GM21576 (cell line): Measurements from ENCODE around the gene ADD3.
"Not testable (repeated sequence)": the region's sequence is repeated elsewhere in the genome, so short reads cannot be mapped to it uniquely, and the experiment has no call there.

Experiments
- ATAC-seq: cut with Tn5 transposase; IDR thresholded peaks from one replicate; pipeline ENCODE4 v1.9.1; 2021; ENCODE audit warnings: mild to moderate bottlenecking, moderate library complexity; ENCODE audit not compliant: unreplicated experiment

Gene ADD3

DNA sequence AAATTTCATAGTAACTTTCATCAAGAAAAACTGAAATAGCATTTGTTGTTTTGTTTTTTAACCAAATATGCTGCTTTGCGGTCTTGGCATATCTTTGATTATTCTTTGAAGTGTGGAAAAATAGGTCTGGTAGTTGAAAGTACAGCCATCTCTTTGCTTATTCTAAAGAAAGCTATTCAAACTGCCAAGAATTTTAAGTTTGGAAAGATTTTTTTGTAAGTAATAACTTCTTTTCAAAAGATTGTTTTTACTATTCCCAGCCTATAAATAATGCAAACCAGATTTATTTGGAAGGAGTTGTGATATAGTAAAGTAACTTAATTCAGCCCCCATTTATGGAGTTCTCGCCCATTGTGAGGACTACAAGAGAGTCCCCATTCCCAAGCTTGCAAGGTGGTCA lies 87.0 kb downstream of the ADD3 start:
- no peak for ATAC-seq

DNA sequence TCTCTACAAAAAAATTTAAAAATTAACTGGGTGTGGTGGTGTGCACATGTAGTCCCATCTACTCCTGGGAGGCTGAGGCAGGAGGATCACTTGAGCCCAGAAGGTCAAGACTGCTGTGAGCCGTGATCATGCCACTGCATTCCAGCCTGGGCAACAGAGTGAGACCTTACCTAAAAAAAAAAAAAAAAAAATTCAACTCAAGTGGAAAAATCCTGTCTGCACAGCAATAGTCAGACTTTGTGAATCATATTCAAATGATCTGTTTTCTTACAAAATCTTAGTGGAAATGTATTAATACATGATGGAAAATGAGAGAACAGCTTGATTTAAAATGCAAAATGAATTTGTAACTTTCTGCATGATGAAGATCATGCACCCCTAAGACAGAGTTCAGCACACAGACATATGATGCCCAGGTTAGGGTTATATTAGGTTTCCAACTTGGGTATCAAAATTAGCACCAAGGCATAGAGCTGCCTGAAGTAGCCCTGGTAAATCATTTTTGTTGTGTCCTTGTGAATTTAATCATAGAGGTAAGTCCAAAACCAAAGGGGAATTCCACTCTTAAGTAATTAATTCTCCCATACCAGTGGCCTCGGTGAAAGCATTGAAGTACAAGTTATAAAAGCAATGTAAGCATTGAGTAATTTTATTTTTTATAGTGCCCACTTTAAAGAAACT lies 93.8 kb downstream of the ADD3 start:
- no peak for ATAC-seq

DNA sequence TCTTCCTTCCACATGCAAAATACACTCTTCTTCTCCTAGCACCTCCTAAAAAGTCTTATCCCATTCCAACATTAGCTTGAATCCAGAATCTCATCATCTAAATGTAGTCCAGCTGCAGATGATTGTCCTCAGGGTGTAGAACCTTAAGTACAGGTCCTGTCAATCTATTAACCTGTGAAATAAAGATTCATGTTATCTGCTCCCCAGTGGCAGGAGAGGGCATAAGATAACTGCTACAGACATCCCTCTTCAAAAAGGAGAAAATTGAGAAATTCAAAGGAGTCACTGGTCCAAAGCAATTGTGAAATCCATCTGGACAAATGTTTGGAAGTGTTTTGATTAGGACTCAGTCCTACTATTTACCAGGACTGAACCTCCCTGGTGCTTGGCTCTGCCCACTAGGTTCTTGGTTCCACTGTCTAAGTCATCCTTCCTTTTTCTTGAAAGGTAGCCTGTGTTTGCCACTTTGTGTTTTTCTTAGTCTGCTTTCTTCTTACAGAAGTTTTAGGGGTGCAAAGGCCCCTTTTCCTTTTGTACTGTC lies 96.2 kb downstream of the ADD3 start:
- no peak for ATAC-seq

DNA sequence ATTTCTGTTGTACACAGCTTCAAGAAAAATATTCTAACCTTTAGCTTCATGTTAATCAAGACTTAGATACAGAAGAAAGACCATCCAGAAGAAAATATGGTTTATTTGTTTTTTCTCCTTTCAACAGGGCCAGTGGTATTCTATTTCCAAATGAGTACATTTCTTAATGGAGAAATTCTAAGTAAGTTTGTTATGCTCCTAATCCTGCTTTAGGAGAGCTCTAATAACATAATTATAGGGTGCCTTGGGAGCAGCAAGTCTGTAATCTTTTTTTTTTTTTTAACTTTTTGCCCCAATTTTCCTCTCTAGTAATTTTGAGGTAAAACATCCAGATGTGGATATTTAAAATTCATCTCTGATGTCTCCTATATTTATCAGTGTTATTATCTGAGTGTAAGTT lies 98.1 kb downstream of the ADD3 start:
- no peak for ATAC-seq

DNA sequence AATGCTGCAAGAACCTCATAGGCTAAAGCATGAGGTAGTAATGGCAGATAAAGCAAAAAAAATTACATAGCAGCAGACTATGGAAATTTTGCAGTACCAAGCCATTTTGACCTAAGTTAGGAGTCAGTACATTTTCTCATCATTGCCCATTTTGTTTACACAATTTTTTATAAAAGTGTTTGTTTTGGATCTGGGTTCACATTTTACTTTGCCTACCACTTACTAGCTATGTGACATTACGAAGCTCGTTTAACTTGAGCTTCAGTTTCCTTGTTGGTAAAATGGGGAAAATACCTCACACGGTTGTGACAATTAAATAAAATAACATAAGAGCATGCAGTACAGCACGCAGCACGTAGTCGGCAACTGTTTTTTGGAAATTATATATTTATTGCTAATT lies 99.6 kb downstream of the ADD3 start:
- no peak for ATAC-seq

DNA sequence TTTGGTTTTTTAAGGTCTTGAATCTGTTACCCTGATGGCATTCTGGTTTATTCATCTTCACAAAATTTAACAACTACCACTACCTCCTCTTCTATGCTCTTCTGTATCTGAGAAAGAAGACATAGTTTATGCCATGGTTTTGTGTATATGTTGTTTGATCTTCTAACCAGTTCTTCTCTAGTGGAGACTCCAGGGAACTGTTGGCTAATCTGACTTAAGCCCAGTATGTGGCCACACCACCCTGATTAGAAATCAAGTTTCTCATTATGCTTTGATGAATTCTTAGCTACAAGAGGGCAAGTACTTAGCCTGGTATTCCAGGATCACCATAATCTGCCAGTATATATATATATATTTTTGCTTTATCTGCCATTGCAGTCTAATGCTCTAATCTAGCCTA lies 100.1 kb downstream of the ADD3 start:
- ATAC-seq: no peak

DNA sequence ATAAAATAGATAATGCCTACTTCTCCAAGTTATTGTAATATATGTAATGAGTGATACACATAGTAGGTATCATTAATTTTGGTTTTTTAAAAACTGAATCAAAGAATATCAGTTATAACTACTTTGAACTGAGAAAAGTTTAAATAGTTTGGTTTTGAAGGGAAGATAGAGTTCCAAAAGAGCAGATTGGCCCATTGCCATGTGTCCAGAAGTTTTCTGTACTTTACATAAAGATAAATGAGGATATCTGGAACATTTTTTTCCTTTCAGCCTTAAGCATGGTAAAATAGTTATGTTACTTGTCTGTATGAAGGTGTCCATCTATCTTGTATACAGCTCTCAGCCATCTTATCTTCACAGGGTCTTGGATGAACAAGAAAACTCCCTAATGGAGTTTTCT lies 101.7 kb downstream of the ADD3 start:
- ATAC-seq: no peak

DNA sequence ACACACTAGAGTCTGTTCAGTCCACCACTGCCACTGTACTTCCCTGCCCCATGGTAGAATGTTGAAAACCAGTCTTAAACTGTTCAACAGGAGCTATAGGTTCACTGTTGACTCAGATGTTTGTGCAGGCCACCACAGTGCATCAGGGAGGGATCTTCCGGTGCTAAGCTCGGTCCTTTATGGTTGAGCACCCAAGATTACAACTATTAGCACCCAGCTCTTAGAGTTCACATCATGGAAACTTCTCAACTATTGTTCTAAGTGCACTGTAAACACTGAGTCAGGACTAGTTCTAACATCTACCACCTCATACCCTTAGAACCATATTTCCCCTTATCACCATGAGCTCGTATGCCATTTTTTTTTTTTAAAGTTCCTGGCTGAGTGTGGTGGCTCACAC lies 102.6 kb downstream of the ADD3 start:
- no peak for ATAC-seq

DNA sequence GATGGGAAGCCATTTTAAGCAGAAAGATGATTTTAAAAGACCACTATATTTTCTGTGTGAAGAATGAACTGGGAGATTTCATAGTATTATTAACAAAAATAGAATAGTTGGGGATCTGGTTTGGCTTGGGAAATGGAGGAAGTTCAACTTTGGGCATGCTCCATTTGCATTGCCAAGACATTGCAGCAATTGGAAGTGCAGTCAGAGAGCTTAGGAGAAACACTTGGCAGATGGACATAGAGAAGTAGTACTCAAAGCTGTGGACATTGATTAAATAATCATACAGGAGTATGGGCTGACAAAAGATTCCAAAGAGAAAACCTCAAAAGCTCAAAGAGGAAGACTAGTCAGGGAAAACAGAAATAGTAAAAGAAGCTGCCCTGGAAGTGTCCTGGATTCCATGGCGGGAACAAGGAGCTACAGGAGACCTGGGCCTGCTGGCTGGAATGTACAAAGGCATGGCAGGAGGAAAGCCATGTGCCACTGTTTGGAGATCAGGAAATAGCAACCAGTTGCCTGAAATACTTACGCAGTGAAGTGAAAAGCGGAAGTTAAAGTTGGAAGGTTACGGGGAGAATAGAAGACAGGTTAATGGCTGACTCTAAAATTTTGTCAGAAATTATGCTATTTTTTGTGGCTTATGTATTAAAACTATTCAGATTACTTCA lies 106.0 kb downstream of the ADD3 start:
- ATAC-seq: no peak

DNA sequence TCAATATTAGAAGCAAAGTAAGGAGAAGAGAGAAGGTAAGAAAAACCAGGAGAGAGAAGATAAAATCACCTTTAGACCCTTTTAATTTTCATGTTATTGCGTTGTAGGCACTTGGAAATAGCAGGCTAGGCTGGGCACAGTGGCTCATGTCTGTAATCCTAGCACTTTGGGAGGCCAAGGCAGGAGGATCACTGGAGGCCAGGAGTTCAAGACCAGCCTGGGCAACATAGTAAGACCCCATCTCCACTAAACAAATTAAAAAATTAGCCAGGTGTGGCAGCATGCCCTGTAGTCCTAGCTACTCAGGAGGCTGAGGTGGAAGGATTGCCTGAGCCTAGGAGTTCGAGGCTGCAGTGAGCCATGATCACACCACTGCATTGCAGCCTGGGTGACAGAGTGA lies 106.9 kb downstream of the ADD3 start:
- not testable (repeated sequence) for ATAC-seq

DNA sequence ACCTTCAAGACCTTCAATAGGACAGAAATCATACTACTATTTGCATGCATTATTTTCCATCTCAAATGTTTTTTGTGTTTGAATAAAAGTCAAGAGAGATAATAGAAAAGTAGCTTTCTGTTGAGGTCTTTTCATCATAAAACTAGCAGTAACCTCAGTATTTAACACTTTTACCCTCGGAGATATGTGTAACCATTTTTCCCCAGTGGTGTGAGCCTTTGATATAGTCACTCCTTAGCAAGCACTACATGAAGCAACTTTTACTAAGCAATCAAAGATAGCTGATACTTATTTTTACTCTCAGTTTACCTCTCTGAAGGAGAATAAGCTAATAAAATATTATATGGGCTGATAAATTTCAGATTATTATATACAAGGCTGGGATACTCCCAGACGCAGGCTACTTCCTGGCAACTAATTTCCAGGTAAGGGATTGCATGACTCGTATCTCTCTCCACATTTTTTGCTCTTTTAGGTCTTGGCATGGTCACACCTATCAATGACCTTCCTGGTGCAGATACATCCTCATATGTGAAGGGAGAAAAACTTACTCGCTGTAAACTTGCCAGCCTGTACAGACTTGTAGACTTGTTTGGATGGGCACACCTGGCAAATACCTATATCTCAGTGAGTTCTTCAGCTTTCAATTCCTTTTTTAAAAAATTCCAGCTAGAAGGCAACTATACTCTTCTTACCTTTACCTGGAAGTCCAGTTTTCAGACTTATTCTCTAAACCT lies 108.2 kb downstream of the ADD3 start:
- ATAC-seq: no peak

DNA sequence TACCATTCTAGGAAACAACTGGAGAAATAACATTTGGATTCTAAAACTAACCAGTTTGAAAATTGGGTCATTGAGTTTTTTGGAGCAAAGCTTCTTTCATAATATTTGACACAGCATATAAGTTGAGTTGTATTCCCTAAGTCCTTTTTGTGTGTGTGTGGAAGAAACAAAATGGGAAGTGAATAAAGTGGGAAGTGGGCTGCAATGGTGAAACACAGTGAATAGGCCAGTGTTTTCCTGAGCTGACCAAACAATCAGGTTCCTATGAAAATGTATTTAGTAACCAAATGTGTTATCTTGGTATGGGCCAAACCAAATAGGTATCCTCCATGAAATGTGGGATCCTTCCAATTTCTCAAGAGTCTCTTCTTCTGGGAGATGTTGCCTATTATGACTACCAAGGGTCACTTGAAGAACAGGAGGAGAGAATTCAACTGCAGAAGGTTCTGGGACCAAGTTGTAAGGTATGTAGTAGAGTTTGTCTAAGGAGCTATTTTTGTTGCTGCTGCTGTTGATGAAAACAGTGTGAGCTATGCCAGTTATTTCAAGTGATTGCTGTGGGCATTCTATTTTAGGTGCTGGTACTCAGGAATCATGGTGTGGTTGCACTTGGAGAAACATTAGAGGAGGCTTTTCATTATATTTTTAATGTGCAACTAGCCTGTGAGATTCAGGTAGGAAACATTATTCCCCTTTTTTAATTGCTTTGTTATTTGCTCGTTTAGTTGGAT lies 111.3 kb downstream of the ADD3 start:
- no peak for ATAC-seq

DNA sequence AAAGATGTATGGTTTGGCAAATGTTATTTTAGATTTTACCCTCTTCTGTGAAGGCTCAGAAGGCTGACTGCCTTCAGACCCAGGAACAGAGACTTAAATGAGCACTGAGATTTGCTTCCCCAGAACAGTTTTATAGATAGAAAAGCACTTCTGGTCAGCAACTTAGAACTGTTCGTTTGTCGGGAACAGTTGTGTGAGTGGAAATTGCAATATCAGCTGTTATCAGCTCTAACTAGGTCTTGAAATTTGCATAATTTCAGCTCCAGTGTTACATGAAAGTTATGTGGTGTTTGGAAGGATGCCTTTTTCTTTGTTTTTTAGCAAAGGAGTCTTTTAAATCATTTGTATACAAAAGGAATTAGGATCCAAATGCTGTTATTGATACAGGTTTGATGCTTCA lies 115.8 kb downstream of the ADD3 start:
- ATAC-seq: no peak

DNA sequence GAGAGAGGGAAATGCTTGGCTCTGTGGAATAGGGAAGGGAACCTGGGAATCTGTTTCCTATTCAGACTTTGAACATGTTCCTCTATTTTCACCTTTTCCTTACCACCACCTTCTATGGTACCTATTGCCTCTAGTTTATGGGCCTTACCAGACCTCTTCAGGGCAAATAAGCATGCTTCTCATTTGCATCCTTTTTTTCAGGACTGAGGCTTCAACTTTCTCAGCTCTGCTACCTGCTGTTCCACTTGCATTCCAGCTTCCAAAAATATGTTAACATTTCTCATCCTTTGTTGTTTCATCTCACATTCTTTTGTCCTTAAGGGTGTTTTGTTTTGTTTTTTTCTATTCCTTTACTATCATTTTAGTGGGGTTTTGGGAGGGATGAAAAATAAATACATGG lies 121.7 kb downstream of the ADD3 start:
- no peak for ATAC-seq

DNA sequence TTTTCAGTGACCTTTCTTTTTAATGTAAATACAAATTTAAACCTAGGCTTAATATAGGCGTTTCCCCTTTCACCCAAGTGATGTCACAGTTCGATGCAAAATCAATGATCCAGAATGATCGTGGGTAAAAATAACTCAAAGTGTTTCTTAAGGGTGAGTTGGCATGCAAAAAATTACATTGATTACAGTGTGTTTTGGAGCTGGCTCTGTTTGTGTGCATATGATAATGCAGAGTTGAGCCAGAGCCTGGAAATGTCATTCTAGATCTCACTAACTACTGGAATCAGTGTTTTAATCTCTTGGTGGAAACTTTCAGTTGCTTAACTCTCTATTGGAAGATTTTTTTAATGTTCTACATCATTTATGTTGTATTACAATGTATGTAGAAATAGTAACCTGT lies 127.1 kb downstream of the ADD3 start:
- no peak for ATAC-seq

DNA sequence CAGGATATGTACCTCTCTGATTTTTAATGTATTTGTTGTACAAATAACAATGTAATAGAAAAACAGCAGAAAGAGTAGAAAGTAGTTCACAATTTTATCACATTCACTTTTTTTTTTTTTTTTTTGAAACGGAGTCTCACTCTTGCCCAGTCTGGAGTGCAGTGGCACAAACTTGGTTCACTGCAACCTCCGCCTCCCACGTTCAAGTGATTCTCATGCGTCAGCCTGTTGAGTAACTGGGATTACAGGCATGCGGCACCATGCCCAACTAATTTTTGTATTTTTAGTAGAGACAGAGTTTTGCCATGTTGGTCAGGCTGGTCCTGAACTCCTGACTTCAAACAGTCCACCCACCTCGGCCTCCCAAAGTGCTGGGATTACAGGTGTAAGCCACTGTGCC lies 128.1 kb downstream of the ADD3 start:
- ATAC-seq: not testable (repeated sequence)

DNA sequence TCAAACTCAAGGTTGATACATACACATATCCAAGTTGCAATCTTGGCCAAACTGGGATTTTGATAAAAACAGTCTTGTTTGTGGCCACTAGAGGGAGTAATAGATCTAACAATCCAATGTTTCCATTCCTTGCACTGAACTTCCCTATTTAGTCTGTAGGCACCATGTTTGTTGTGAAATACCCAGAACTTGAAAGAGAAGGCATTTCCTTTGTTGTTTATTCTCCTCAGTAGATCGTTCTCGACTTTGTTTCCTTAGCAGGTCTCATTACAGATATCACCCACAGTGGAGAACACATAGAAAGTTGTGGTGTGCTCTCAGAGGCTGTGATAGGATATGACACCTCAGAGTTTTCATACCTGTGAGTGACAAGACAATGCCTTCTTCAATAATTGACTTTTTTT lies 129.4 kb downstream of the ADD3 start:
- ATAC-seq: peak; percentile 45

DNA sequence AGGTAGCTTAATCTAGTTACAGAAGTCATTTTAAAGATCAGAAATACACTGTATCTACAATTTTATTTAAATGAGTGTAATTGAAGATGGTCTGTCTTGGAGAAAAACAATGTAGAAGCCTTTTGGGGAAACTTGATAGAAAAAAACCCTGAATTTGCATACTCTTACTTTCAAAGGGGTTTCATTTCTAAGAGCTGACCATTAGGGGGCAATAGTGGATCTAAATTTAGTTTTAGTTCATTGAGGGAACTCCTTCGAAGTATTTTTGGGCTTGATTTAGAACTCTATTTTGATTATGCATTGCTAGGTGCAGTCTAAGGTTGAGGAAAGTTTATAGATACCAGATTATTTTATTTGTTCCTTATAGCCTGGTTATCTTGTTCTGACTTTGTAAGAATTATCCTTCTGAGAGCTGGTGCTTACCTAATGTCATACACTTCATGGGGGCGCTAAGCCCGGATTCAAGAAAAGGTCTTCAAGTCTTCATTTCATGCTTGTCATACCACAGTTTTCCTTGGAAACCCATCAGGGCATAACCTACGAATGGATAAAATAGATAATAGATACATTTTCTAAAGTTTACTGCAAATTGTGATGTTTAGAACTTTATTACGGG lies 130.5 kb downstream of the ADD3 start:
- ATAC-seq: peak; percentile 49

DNA sequence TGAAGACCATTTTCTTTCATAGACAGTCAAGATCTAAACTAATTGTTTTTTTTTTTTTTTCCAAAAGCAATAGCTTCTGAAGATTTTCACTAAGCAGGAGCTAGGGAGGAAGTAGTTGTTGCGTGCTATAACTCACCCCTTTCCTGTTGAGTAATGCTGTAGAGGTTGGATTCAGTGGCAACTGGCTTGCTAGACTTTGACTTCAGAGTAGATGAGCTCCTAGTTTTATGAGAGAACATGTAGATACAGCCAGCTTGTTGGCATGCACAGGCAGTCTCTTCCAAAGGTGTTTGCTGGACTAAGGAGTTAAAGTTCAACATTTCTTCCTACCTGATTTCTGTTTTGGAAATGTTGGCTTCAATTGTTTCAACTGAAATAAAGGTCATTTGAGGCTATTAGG lies 133.4 kb downstream of the ADD3 start:
- no peak for ATAC-seq

DNA sequence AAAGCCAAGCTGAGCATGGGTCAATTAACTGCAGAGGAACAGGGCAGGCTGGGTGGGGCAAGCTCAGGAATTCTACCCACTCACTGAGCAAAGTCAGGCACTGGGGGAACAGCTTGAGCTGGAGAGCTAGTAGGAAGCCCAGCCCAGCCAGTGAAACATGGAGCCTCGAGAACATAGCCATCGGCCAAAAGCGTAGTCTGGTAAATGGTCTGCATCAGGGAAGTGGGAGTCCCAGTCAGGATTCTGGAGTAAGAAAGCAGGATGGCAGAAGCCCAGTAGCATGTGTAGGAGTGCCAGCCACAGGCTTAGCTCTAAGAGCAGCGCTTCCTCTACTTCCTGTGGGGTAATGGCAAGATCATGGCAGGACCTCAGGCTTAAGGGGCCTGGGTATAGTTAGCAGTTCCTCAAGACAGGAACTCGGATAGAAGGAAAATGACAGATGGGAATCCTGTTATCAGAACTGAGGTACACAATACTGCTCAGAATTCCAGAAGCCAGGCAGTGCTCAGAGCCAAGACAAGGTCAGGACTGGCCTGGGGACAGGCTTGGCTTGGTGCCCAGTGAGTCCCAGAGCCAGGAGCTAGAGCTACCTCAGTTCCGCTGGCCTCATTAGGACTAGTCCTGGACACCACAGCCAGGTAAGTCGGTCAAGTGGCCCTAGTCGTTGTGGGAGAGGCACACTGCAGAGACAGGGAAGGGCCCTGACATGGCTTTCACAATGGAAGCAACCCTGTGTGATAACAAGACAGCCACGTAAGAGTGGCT lies 134.3 kb downstream of the ADD3 start:
- no peak for ATAC-seq
